Left ventricle myocardium inferior (tissue), 1 donor: ENCODE results near the gene FSTL5. TPM values are rescaled to one million over a fixed set of nuclear protein-coding genes. Genes with fewer than 3 reads are reported as not detected.

Experiments
- DNase-seq: peaks from one replicate; pipeline ENCODE4 v3.0.0-alpha.2; 2020
- H3K27ac ChIP-seq: fragments of 200-600 bp; replicated peaks from 2 replicates; pipeline ENCODE4 v1.8.0; 2021
- H3K27me3 ChIP-seq: fragments of 200-600 bp; 2 replicates; pipeline ENCODE4 v1.8.0; 2021; ENCODE audit warnings: low read depth
- H3K36me3 ChIP-seq: fragments of 200-600 bp; 2 replicates; pipeline ENCODE4 v1.8.0; 2021
- H3K4me1 ChIP-seq: fragments of 200-600 bp; 2 replicates; pipeline ENCODE4 v1.8.0; 2021
- H3K4me3 ChIP-seq: fragments of 200-600 bp; 2 replicates; pipeline ENCODE4 v1.8.0; 2021; ENCODE audit warnings: mild to moderate bottlenecking, moderate library complexity
- H3K9me3 ChIP-seq: fragments of 200-600 bp; replicated peaks from 2 replicates; pipeline ENCODE4 v1.8.0; 2021
- CTCF ChIP-seq: fragments of 200-600 bp; IDR thresholded peaks from 2 replicates; pipeline ENCODE4 v1.8.0; 2021; ENCODE audit warnings: antibody characterized with exemption, mild to moderate bottlenecking, borderline replicate concordance
- intact Hi-C: fragments of 100-400 bp; cut with micrococcal nuclease; formaldehyde crosslinking; loops from one replicate; pipeline ENCODE4 v1.11.0; 2022
- total RNA-seq: library from RNA; stranded (reverse); fragmentation: NEBNext Ultra II Directional; extraction: Animal tissue kit (Norgen Biotek cat#: 25700); gene quantifications from one replicate; pipeline ENCODE4 v1.2.1, GENCODE V29; 2021
- donor health status: DM: no; HTN: yes; CAD: no; lungs with severe emphysema.

Gene FSTL5
- total RNA-seq, 1 donor from 2014 or later, result not detected

GRCh38 chr4:161454860-161455259, 708.9 kb downstream of the FSTL5 start:
- no peak overlapping the region for H3K27ac ChIP-seq
- H3K27me3 ChIP-seq, result no peaks in the 10 kb centered on the region
- no peaks in the 10 kb centered on the region for H3K36me3 ChIP-seq
- H3K9me3 ChIP-seq, result no peaks in the 10 kb centered on the region
- no peak for TF ChIP-seq CTCF
- DNase-seq, result no peak
- intact Hi-C loops, result no loop called here
- no peak overlapping the region for H3K4me3 ChIP-seq
- H3K4me1 ChIP-seq, result no peaks in the 10 kb centered on the region

DNA sequence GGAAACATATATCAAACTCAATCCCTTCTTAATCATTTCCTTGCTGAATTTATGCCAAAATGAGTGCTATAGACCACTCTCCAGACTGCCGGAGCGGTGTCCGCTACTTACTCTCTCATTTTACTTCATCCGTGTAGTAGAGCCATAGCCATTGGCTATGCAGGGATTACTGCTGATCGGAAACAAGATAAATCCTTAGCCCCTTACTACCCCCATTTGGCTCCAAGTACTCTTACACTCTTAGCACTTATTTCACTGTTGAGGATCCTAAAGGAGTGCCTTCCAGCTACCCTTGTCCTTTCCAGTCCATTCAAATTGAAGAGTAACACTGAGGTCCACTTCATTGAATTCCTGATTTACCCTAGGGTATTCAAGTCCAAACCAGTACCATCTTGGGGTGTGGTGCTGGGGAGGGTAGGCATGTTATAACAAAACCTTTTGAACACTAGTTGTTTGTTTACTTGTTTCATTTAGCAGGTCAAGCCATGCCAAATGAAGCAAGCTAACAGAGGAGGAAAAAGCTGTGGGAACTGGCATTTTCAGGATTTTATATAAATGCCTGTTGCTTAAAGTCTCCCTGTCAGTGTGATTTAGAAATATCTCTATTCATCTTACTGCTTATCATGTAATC, 715.1 kb downstream of the FSTL5 start:
- no peaks in the 10 kb centered on the region for H3K27me3 ChIP-seq
- intact Hi-C loops, result no loop called here
- DNase-seq, result no peak
- no peak overlapping the region for H3K27ac ChIP-seq
- no peaks in the 10 kb centered on the region for H3K9me3 ChIP-seq
- no peaks in the 10 kb centered on the region for H3K36me3 ChIP-seq
- no peaks in the 10 kb centered on the region for H3K4me1 ChIP-seq
- no peak for TF ChIP-seq CTCF
- no peak overlapping the region for H3K4me3 ChIP-seq

- intact Hi-C loops, result no loop called here
These were observed 719.2 kb downstream of the FSTL5 start for GRCh38 chr4:161444626-161445025.

GRCh38 chr4:161442921-161443320, 720.9 kb downstream of the FSTL5 start:
- H3K9me3 ChIP-seq, result no peaks in the 10 kb centered on the region
- TF ChIP-seq CTCF, result no peak
- H3K4me1 ChIP-seq, result no peaks in the 10 kb centered on the region
- no peaks in the 10 kb centered on the region for H3K27me3 ChIP-seq
- intact Hi-C loops, result no loop called here
- no peak for DNase-seq
- H3K4me3 ChIP-seq, result no peak overlapping the region
- H3K27ac ChIP-seq, result no peak overlapping the region
- no peaks in the 10 kb centered on the region for H3K36me3 ChIP-seq

More at GRCh38 chr4:161444626-161445025, 719.2 kb downstream of the FSTL5 start:
- no peaks in the 10 kb centered on the region for H3K9me3 ChIP-seq
- DNase-seq, result no peak
- no peaks in the 10 kb centered on the region for H3K36me3 ChIP-seq
- H3K4me1 ChIP-seq, result no peaks in the 10 kb centered on the region
- no peak overlapping the region for H3K27ac ChIP-seq
- H3K27me3 ChIP-seq, result no peaks in the 10 kb centered on the region
- no peak for TF ChIP-seq CTCF
- no peak overlapping the region for H3K4me3 ChIP-seq

- TF ChIP-seq CTCF, result no peak
- no peak for DNase-seq
- no peaks in the 10 kb centered on the region for H3K4me1 ChIP-seq
- no peaks in the 10 kb centered on the region for H3K36me3 ChIP-seq
- no peak overlapping the region for H3K27ac ChIP-seq
- intact Hi-C loops, result no loop called here
- no peaks in the 10 kb centered on the region for H3K27me3 ChIP-seq
- no peak overlapping the region for H3K4me3 ChIP-seq
- H3K9me3 ChIP-seq, result peaks cover 17% of the 10 kb centered on the region
These were observed 725.7 kb downstream of the FSTL5 start for GRCh38 chr4:161438096-161438495.
